ENCODE data around the gene GNAI3.

Gene GNAI3

DNA sequence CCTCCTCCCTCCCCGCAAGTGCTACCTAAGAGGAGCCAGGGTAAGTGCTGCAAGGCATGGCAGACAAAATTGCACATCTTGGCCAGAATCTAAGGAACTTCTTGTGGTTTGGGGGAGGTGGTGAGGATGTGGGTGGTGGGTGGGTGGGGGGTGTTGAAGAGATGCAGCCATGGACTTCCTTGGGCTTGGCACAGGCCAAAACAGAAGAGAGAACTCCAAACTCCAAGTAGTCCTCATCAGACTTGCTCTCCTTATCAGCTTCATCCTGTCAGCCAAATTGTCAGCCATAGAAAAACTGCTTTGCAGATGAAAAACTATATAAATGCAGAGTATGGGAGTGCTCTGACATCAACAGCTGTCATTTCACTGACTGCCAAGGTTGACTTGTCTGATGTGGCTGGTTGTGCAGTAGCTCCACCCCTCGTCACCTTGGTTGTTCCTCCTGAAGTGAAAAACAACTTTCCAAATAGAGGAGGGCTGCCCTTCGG lies 46.0 kb upstream of the GNAI3 start:
- ChIA-PET CTCF (interaction anchor here (0.7 kb wide), 1 partner anchor 31 kb away, joined by 3 read pairs; no protein-coding TSS in a partner anchor), POLR2A (ENCODE audit: low non-redundant PET) (no interaction called here)
- no peak for DNase-seq (ENCODE audit: low spot score)
- H3K27ac ChIP-seq = no peak overlapping the region
- TF ChIP-seq CTCF (conservative IDR thresholded peaks at IDR 0.05; ENCODE audit: low read depth) = no peak

DNA sequence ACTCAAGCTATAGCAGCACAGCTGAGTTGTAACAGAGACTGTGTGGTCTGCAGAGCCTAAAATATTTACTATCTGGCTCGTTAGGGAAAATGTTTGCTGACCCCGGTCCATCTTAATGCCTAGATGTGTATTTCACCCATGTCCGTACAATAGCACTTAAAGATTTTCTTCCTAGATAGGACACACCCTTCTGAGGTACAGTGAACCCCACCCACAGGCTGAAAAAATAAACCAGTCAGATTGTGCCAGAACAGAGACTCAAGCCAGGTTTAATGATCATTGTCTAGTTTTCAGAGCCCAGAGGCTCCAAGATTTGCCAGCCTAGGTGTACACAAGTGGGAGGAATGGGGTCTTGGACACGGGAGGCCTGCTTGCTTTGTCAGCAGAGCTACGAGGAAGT lies 44.5 kb upstream of the GNAI3 start:
- POLR2A ChIA-PET (ENCODE audit: low non-redundant PET) = no interaction called here
- no peak for DNase-seq (ENCODE audit: low spot score)
- CTCF ChIA-PET = interaction anchor here (0.6 to 6.9 kb wide), 2 partner anchors 28 to 110 kb away, joined by 4 to 41 read pairs; no protein-coding TSS in a partner anchor
- no peak overlapping the region for H3K27ac ChIP-seq
- no peak for TF ChIP-seq CTCF (conservative IDR thresholded peaks at IDR 0.05; ENCODE audit: low read depth)

DNA sequence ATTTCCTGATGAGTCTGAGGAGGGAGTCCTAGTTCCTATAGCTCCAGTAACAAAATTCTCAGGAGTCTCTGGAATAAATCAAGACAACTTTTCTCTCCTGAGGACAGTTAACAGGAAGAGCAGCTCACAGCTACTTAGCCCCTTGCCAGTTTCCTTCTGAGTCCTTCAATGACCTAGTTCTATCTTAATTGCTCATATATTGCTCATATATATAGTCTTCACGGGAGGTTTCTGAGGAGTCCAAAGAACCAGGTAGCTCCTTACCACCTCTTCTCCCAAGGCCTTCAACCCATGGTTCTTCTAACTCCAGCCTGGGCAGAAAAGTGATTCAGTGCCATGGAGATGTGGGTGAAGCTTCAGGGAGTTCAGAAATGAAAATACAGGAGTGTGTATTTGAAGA lies 43.4 kb upstream of the GNAI3 start:
- no peak for DNase-seq (ENCODE audit: low spot score)
- no peak for TF ChIP-seq CTCF (conservative IDR thresholded peaks at IDR 0.05; ENCODE audit: low read depth)
- H3K27ac ChIP-seq = no peak overlapping the region
- CTCF ChIA-PET = interaction anchor here (0.6 to 6.9 kb wide), 3 partner anchors 12 to 27 kb away, joined by 3 to 41 read pairs (median 3); no protein-coding TSS in a partner anchor
- POLR2A ChIA-PET (ENCODE audit: low non-redundant PET) = no interaction called here

- H3K27ac ChIP-seq = no peak overlapping the region
- TF ChIP-seq CTCF (conservative IDR thresholded peaks at IDR 0.05; ENCODE audit: low read depth) = no peak
- CTCF ChIA-PET = interaction anchor here (0.6 to 6.9 kb wide), 3 partner anchors 14 to 52 kb away, joined by 3 to 41 read pairs (median 3); no protein-coding TSS in a partner anchor
- POLR2A ChIA-PET (ENCODE audit: low non-redundant PET) = no interaction called here
- no peak for DNase-seq (ENCODE audit: low spot score)
These were observed 40.2 kb upstream of the GNAI3 start for GRCh38 chr1:109508001-109508872.

DNA sequence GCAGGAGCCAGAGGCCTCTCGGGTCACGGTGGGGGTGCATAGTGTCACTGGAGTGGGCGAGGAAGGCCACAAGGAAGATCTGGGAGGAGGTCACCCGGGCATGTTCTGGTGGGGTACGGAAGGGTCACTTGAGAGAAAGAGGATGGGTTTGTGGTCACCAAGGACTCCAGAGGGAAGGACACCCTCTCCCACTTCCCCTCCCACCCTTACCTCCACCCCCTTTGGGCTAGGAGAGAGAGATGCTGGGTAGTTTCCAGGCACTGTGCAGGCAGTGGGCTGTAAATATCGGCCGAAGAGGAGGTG lies 39.6 kb upstream of the GNAI3 start:
- ChIA-PET POLR2A (ENCODE audit: low non-redundant PET) (no interaction called here), CTCF (interaction anchor here (0.6 to 6.9 kb wide), 2 partner anchors 13 to 23 kb away, joined by 3 to 41 read pairs; no protein-coding TSS in a partner anchor)
- no peak overlapping the region for H3K27ac ChIP-seq
- no peak for TF ChIP-seq CTCF (conservative IDR thresholded peaks at IDR 0.05; ENCODE audit: low read depth)
- no peak for DNase-seq (ENCODE audit: low spot score)

- ChIA-PET POLR2A (ENCODE audit: low non-redundant PET) (interaction anchor here (0.6 kb wide), 1 partner anchor 12 kb away, joined by 3 read pairs; no protein-coding TSS in a partner anchor), CTCF (interaction anchor here (0.6 to 6.9 kb wide), 4 partner anchors 13 to 23 kb away, joined by 3 to 41 read pairs (median 6); partner anchors contain the start of gene CYB561D1)
- peak; percentile 67 for DNase-seq (ENCODE audit: low spot score)
- peak within 1 kb of the TSS; percentile 30; the same call in 1 of the 2 replicates for H3K27ac ChIP-seq
- no peak for TF ChIP-seq CTCF (conservative IDR thresholded peaks at IDR 0.05; ENCODE audit: low read depth)
These were observed 39.0 kb upstream of the GNAI3 start, which contains the start of gene AMIGO1 for GRCh38 chr1:109509176-109510134. Gene AMIGO1 (minus strand): TSS chr1:109509727. CDS start chr1:109508912, 815 bp downstream.
